ENCODE data around the gene TTLL5. TPM values are rescaled to one million over a fixed set of nuclear protein-coding genes. Genes with fewer than 3 reads are reported as not detected.

Gene TTLL5
- total RNA-seq, 1 donor from 2014 or later = 29.6 TPM

DNA sequence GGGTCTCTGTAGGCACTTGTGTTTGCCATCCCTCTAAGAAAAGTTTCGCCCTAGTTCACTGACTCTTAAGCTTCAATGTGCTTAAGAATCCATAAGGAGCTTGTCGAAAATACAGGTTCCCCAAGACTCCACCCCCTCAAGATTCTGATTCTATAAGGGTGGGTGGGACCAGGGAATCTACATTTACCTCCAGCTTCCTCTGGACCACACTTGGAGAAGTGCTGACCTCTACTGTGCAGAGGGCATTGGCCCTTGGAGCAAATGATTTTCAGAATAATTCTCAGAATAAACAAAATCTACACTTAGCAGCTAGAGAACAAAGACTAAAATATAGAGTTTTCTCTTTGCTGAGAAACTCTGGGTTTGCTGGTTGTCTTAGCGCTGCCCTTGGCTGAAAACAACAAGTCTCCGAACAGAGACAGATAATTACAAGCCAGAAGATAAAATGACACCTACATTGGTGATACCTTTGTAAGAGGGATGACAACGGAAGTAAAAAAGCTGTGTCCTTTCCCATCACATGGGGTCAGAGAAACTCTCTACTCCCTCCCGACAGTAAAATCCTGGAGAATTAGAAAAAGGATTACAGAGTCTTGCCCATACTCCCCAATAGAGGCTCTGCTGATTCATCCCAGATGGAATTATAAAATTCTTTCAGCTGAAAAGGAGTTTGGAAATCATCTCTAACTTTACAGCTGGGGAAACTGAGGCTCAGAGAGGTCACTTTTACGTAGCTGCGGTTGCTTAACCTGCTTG is 316.0 kb downstream of the TTLL5 start:
- Mint-ChIP-seq H3K27ac (no peak overlapping the region), H3K27me3 (ENCODE audit: low read depth) (no peaks in the 10 kb centered on the region), H3K4me1 (ENCODE audit: low read depth) (peaks cover 19% of the 10 kb centered on the region), H3K9me3 (no peaks in the 10 kb centered on the region), H3K4me3 (ENCODE audit: low read depth) (no peak overlapping the region), H3K36me3 (ENCODE audit: low read depth) (no peaks in the 10 kb centered on the region)
- no peak for DNase-seq (ENCODE audit: low spot score)
- intact Hi-C loops (cut with micrococcal nuclease) = no loop called here

DNA sequence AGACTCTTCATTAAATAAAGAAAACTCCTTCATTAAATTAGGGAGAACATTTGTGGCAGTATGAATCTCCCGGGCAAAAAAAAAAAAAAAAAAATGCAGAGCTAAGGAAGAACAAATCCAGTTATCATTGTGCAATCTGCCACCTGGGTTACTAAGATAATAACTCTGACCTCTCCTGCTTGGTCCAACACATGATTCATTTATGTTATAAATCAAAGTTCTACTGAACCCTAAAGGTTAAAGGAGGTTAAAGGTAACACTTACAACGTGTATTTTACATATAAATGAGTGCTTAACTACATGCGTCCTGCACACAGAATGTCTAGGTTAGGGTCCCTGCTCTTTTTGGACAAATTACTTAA is 316.5 kb downstream of the TTLL5 start:
- Mint-ChIP-seq H3K27ac (no peak overlapping the region), H3K9me3 (no peaks in the 10 kb centered on the region), H3K4me1 (ENCODE audit: low read depth) (peaks cover 19% of the 10 kb centered on the region), H3K36me3 (ENCODE audit: low read depth) (no peaks in the 10 kb centered on the region), H3K4me3 (ENCODE audit: low read depth) (no peak overlapping the region), H3K27me3 (ENCODE audit: low read depth) (no peaks in the 10 kb centered on the region)
- intact Hi-C loops (cut with micrococcal nuclease) = no loop called here
- DNase-seq (ENCODE audit: low spot score) = no peak

DNA sequence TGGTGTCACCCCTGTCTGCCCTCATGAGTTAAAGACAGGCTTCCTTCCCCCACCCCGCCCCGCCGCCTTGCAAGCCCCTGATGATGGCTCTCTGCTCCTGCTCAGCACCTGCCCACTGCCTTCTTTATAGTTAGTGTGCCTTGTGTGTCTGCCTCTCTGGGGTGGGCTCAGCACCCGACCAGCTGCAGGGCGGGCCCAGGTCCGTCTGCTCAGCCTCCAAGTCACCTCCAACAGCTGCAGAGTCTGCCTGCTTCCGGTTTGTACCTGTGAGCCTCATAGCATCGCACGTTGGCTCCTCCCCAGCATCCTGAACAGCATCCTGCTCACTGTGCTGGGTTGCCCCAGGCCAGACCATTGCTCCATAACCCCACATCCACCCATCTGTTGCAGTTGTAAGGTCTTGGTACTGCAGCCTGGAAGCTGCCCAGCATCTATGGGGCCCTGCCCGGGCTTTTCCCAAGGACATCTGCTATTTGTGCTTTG is 317.2 kb downstream of the TTLL5 start:
- no peak overlapping the region for H3K4me3 Mint-ChIP-seq (ENCODE audit: low read depth)
- H3K27me3 Mint-ChIP-seq (ENCODE audit: low read depth) = peaks cover 6% of the 10 kb centered on the region
- no peaks in the 10 kb centered on the region for H3K9me3 Mint-ChIP-seq
- peaks cover 19% of the 10 kb centered on the region for H3K4me1 Mint-ChIP-seq (ENCODE audit: low read depth)
- H3K27ac Mint-ChIP-seq = no peak overlapping the region
- intact Hi-C loops (cut with micrococcal nuclease) = no loop called here
- no peak for DNase-seq (ENCODE audit: low spot score)
- no peaks in the 10 kb centered on the region for H3K36me3 Mint-ChIP-seq (ENCODE audit: low read depth)

DNA sequence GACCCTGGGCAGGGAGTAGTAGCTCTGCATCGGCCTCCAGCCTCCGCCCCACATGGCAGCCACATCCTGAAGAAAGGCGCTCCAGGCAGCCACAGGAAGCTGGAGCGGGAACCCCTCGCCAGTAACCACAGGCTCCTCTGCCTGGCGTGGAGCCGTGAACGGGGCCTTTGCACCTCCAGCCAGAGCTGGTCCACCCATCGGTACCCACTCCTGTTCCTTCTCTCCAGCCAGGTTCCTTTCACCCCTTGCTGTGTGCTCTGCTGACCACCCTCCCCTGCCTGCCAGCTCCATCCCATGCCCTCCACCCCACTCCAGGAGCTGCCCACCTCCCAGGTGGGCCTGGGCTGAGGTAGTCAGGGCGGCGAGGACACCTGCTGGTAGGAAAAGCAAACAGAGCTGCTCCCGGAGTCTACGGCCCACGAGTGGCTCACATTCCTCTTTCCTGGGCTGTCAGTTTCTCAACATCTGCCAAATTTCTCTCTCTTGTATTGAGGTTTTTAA is 318.1 kb downstream of the TTLL5 start:
- H3K4me1 Mint-ChIP-seq (ENCODE audit: low read depth) = peaks cover 19% of the 10 kb centered on the region
- no peak for DNase-seq (ENCODE audit: low spot score)
- intact Hi-C loops (cut with micrococcal nuclease) = no loop called here
- H3K27ac Mint-ChIP-seq = no peak overlapping the region
- H3K9me3 Mint-ChIP-seq = no peaks in the 10 kb centered on the region
- no peaks in the 10 kb centered on the region for H3K36me3 Mint-ChIP-seq (ENCODE audit: low read depth)
- peaks cover 13% of the 10 kb centered on the region for H3K27me3 Mint-ChIP-seq (ENCODE audit: low read depth)
- H3K4me3 Mint-ChIP-seq (ENCODE audit: low read depth) = no peak overlapping the region

DNA sequence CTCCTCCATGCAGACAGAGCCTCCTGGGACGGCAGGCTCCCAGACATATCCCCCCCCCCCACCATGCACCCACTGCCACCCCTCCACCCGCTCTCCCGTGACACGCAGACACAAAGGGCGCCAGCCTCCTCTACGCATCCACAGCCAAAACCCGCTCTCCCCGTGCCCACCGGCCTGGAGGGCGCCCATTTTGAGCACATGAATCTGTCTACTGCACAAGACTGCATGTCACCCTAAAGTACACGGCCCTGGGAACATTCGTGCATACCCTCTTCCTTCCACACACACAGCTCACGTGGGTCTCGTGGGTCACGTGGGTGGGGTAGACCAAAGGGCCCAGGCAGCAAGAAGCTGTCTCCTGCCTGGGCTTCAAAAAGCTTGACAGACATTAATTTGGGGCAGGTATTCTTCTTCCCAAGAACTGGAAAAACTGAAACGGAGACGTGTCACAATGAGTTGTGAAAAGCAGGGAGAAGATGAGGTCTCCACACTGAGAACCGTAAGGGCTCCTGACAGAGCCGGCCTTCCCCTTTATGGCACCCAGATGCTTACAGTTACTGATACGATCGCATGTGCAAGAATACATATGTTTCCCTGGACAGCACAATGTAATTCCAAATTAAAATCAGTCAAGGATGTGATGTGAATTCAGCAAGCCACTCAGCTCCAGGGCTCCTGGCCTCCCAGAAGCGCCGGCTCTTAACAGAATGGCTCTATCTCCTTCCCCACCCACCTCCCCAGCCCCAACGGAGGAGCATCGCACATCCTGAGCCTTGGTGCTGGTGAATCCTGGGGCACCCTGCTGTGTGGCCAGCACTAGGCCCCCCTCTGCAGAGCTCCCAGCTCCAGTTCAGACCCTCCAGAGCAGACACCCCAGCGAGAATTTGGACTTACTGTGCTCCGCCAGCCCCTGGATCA is 318.9 kb downstream of the TTLL5 start:
- Mint-ChIP-seq H3K9me3 (no peaks in the 10 kb centered on the region), H3K4me3 (ENCODE audit: low read depth) (no peak overlapping the region), H3K36me3 (ENCODE audit: low read depth) (no peaks in the 10 kb centered on the region), H3K27me3 (ENCODE audit: low read depth) (peaks cover 17% of the 10 kb centered on the region), H3K27ac (no peak overlapping the region), H3K4me1 (ENCODE audit: low read depth) (peaks cover 19% of the 10 kb centered on the region)
- no peak for DNase-seq (ENCODE audit: low spot score)
- intact Hi-C loops (cut with micrococcal nuclease) = loop anchor here (5.0 to 10.0 kb wide), 2 partner anchors 175 to 403 kb away; partner anchors contain the start of genes FLVCR2 and GPATCH2L

DNA sequence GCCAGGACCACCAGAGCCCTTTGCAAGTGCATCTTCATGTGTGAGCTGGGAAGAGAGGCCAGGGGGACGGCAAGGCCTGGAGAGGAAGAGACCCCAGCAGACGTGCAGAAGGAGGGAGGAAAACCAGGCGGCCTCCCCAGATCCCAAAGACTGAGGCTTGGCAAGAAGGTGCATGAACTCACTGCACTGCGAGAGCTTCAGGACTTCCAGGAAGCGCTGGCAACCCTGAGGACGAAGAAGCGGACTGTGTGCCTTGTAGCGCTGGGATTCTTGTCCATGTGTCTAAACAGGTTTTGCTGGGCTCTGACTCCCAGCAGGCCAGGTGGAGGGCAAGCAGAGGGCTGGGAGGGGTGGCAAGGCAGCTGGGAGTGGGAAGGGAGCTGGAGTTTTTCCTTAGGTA is 319.8 kb downstream of the TTLL5 start:
- Mint-ChIP-seq H3K4me1 (ENCODE audit: low read depth) (peaks cover 21% of the 10 kb centered on the region), H3K9me3 (no peaks in the 10 kb centered on the region), H3K4me3 (ENCODE audit: low read depth) (peak overlapping the region; percentile 83), H3K27ac (peak overlapping the region; percentile 6), H3K36me3 (ENCODE audit: low read depth) (no peaks in the 10 kb centered on the region), H3K27me3 (ENCODE audit: low read depth) (peaks cover 19% of the 10 kb centered on the region)
- no peak for DNase-seq (ENCODE audit: low spot score)
- intact Hi-C loops (cut with micrococcal nuclease) = loop anchor here (5.0 to 10.0 kb wide), 2 partner anchors 174 to 404 kb away; partner anchors contain the start of genes FLVCR2 and GPATCH2L

DNA sequence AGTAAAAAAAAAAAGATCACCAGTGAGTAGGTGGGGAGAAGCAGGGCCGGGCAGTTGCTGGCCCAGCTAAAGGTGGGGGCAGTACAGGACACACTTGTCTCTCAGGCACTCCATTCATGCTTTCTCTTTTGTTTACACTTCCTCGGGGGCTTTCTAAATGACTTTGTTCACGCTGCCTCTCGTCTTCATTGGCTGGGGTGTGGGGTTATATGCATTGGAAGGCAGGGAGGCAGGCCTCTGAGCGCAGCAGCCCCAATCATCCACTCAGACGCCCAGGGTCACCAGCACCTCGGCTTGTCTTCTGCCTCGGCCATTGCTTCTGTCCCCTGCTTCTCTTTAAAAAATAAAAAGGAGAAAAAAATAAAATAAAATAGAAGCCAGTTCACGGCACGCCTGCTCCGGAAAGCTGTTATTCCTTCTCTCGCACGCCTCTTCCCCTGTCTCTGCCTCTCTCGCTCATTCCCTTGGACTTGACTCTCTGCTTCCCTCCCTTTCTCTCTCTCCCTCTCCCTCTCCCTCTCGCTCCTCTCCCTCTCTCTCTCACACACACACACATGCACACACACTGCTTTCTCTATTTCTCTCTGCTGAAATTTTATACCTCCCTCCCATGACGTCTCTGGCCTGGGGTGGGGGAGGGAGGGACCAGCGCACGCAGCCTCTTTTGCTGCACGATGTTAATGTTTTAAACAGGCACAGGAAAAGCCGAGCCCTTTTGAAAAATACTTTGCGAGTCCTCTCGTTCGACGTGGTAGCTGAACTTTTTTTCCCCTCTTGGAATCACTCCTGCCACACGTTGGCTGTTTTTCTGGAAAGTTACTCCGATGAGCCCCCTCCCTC is 320.6 kb downstream of the TTLL5 start, which contains the start of gene TGFB3:
TGFB3 (minus strand) TSS at position 570 of the 840 bp plus-strand sequence. CDS start 1,102 bp downstream, outside the sequence.
- H3K27ac Mint-ChIP-seq = peak within 1 kb of the TSS; percentile 78
- DNase-seq (ENCODE audit: low spot score) = peak; percentile 32
- H3K9me3 Mint-ChIP-seq = no peaks in the 10 kb centered on the region
- intact Hi-C loops (cut with micrococcal nuclease) = loop anchor here (1.0 to 10.0 kb wide), 4 partner anchors 75 to 404 kb away; partner anchors contain the start of genes FLVCR2 and GPATCH2L
- no peaks in the 10 kb centered on the region for H3K36me3 Mint-ChIP-seq (ENCODE audit: low read depth)
- peak within 1 kb of the TSS; percentile 83 for H3K4me3 Mint-ChIP-seq (ENCODE audit: low read depth)
- peaks cover 28% of the 10 kb centered on the region for H3K4me1 Mint-ChIP-seq (ENCODE audit: low read depth)
- peaks cover 22% of the 10 kb centered on the region for H3K27me3 Mint-ChIP-seq (ENCODE audit: low read depth)

DNA sequence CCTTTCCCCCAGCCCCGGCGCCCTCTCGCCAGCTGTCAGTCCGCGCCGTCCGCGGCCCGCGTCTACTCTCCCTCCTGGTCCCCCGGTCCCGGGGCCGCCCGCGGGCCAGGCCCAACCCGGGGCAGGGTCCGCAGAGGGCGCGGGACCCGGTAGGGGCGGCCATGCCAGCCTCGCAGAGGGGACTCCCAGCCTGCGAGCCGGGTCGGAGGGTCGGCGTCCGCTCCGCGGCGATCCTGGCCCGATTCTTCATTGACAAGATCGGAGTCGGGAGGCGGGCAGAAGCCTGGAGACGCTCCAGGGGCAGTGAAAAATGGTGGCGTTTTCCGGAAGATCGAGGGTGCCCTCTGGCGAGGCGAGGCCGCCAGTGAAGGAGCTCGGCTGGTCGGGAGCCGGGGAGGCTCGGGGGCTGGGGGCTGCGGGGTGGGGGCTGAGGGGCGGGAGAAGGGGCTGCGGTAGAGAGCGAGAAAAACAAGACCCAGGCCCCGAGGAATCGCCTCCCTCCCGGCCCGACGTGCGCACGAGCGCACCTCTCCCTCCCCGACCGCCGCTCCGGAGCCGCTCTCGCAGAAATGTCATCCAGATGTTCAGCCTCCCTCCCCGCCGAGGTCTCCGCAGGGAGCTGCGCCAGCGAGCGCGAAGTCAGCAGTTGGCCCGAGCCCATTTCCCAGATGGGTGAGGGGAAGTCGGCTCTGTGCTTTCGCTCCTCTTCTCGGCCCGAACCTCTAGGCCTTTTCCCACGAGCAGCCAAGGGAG is 321.4 kb downstream of the TTLL5 start:
- peak overlapping the region; percentile 61 for H3K27ac Mint-ChIP-seq
- peaks cover 22% of the 10 kb centered on the region for H3K27me3 Mint-ChIP-seq (ENCODE audit: low read depth)
- H3K4me3 Mint-ChIP-seq (ENCODE audit: low read depth) = peak overlapping the region; percentile 83
- H3K4me1 Mint-ChIP-seq (ENCODE audit: low read depth) = peaks cover 29% of the 10 kb centered on the region
- DNase-seq (ENCODE audit: low spot score) = peak; percentile 75
- intact Hi-C loops (cut with micrococcal nuclease) = loop anchor here (1.0 to 10.0 kb wide), 4 partner anchors 76 to 405 kb away; partner anchors contain the start of genes FLVCR2 and GPATCH2L
- H3K36me3 Mint-ChIP-seq (ENCODE audit: low read depth) = no peaks in the 10 kb centered on the region
- no peaks in the 10 kb centered on the region for H3K9me3 Mint-ChIP-seq

DNA sequence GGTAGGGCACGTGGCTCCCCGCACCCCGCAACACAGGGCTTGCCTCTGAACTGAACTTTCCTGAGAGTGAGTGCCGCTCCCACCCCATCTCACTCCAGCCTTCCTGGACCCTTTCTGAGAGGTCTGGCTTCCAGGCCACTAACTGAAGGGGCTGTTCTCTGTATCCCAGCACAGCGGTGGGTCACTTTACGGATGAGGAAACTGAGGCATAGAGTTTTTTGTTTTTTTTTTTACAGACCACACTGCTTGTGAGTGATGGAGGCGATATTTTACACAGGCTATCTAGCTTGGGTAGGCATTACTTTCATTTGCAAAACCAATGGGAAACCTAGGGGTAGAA is 321.9 kb downstream of the TTLL5 start:
- H3K4me1 Mint-ChIP-seq (ENCODE audit: low read depth) = peaks cover 29% of the 10 kb centered on the region
- H3K9me3 Mint-ChIP-seq = no peaks in the 10 kb centered on the region
- peak overlapping the region; percentile 74 for H3K4me3 Mint-ChIP-seq (ENCODE audit: low read depth)
- peak overlapping the region; percentile 61 for H3K27ac Mint-ChIP-seq
- no peak for DNase-seq (ENCODE audit: low spot score)
- H3K27me3 Mint-ChIP-seq (ENCODE audit: low read depth) = peaks cover 22% of the 10 kb centered on the region
- intact Hi-C loops (cut with micrococcal nuclease) = loop anchor here (5.0 to 10.0 kb wide), 2 partner anchors 172 to 406 kb away; partner anchors contain the start of genes FLVCR2 and GPATCH2L
- no peaks in the 10 kb centered on the region for H3K36me3 Mint-ChIP-seq (ENCODE audit: low read depth)

DNA sequence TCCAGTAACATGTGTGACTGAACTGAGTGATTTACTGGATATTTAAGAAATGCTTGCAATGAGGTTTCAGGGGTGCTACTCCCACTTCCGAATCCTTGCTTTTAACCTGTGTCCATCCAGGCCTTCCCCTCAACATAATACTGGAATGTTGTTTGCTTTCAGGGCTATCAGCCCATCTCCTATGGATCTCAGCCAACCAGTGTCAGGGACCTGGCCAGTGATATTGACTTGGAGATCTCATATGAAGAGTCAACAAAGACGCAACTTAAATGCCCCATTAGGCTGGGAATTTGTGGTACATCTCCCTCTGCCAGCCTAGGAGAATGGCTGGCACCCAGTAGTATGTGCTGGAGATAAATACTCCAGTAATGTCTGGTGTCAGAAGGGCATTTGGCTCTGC is 323.6 kb downstream of the TTLL5 start:
- no peaks in the 10 kb centered on the region for H3K36me3 Mint-ChIP-seq (ENCODE audit: low read depth)
- H3K4me1 Mint-ChIP-seq (ENCODE audit: low read depth) = peaks cover 22% of the 10 kb centered on the region
- H3K27me3 Mint-ChIP-seq (ENCODE audit: low read depth) = peaks cover 22% of the 10 kb centered on the region
- DNase-seq (ENCODE audit: low spot score) = no peak
- intact Hi-C loops (cut with micrococcal nuclease) = loop anchor here (5.0 to 10.0 kb wide), 2 partner anchors 170 to 407 kb away; partner anchors contain the start of genes FLVCR2 and GPATCH2L
- no peak overlapping the region for H3K27ac Mint-ChIP-seq
- H3K4me3 Mint-ChIP-seq (ENCODE audit: low read depth) = no peak overlapping the region
- no peaks in the 10 kb centered on the region for H3K9me3 Mint-ChIP-seq

DNA sequence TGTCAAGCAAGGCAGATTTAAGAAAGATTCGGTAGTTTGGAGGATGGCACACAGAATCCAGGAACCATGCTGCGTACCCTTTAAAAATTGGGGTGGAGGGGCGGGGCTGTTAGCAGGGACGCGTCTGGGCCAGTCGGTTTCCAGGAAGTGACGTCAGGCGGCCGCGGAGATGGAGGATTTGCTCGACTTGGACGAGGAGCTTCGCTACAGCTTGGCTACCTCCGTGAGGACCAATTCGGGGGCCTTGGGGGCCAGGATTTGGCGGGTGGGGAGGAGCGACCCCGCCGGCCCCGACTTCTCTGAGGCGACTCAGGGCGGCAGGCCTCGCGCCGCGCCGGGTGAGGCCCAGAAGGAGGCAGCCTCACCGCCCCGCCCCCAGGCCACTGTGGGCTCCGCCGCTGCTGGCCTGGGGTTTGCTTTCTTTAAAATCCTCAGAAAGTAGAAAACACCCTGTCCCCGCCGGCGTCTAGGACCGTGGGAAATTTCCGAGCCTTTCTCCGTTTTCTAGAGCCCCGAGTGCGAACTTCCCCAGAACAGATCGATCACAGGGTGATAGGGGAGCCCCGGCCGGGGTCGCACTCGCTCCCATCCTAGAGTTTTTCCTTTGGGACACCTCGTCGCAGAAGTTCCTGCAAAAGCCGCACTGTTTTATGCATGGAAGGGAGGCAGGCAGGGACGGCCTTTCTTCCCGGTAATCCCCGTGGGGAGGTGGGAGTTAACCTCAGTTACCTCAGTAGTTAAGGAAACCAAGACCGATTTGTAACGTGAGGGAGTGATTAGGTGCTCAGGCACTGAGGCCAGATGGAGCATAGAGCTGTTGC is 324.8 kb downstream of the TTLL5 start, which contains the start of gene IFT43:
IFT43 (plus strand) TSS at position 146 of the 821 bp plus-strand sequence; CDS start at position 170, 24 bp downstream.
- Mint-ChIP-seq H3K36me3 (ENCODE audit: low read depth) (no peaks in the 10 kb centered on the region), H3K4me1 (ENCODE audit: low read depth) (peaks cover 19% of the 10 kb centered on the region), H3K27ac (peak within 1 kb of the TSS; percentile 62), H3K27me3 (ENCODE audit: low read depth) (peaks cover 22% of the 10 kb centered on the region), H3K4me3 (ENCODE audit: low read depth) (peak within 1 kb of the TSS; percentile 84), H3K9me3 (no peaks in the 10 kb centered on the region)
- peak; percentile 85 for DNase-seq (ENCODE audit: low spot score)
- intact Hi-C loops (cut with micrococcal nuclease) = loop anchor here (10.0 kb wide), 1 partner anchor 169 kb away; the partner anchor contains the start of gene GPATCH2L

Measured in activated T-helper 2 cell treated with anti-CD3 and anti-CD28 coated beads, Interferon-gamma antibody, Interleukin-2, Interleukin-4, amounts not matched to agents 10 μg/mL and 5 μg/mL and 100 μg/mL, durations not matched to agents 14 hours and 24 hours and 36 hours (primary cell).